Stimulated activated CD8-positive, alpha-beta memory T cell treated with anti-CD3 and anti-CD28 coated beads, Interleukin-7, amount 100 ng/mL, for 1 hour (primary cell): ENCODE results near the gene CACNA1F.

ENCODE experiments used
- DNase-seq, 2 donors: peaks; one replicate each; pipeline ENCODE4 v3.0.0-alpha.2; 2020; ENCODE audit warnings: low read depth in 2 of 2

Gene CACNA1F

GRCh38 chrX:49257846-49258748 is 25.0 kb upstream of the CACNA1F start:
- DNase-seq: no peak

GRCh38 chrX:49257074-49257790 is 24.1 kb upstream of the CACNA1F start:
- no peak for DNase-seq

- no peak for DNase-seq
Measured at GRCh38 chrX:49256268-49256995, 23.3 kb upstream of the CACNA1F start.

DNA sequence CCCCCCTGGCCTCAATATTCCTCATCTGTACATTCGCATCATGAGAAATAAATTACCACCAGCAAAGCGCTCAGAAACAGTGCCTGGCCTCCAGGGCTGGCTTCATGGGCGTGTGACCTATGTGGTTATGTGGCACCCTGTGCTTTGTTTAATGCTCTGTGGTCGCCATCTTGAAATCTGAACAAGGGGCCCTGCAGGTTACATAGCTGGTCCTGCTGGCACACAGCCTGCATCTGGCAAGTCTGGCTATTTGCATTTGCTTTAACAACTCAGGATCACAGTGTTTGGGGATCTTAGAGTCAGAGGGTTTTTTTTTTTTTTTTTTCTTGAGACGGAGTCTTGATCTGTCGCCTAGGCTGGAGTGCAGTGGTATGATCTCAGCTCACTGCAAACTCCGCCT is 21.5 kb upstream of the CACNA1F start:
- no peak for DNase-seq

DNA sequence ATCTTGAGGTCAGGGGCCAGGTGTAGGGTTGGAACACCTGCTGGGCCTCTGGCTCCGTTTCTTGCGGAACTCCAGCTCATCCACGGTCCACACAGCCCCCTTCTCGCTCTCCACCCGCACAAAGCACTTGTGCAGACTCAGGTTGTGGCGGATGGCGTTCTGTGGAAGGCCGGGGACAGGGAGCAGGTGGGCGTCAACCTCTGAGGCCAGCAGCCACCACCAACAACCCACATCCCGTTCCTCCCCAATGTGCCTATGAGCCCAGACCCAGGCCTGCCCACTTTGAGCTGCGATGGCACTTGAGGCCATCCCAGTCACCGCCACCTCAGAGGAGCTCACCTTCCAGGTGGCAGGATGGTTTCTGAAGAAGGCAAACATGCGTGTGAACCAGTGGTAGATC is 18.2 kb upstream of the CACNA1F start:
- no peak for DNase-seq

DNA sequence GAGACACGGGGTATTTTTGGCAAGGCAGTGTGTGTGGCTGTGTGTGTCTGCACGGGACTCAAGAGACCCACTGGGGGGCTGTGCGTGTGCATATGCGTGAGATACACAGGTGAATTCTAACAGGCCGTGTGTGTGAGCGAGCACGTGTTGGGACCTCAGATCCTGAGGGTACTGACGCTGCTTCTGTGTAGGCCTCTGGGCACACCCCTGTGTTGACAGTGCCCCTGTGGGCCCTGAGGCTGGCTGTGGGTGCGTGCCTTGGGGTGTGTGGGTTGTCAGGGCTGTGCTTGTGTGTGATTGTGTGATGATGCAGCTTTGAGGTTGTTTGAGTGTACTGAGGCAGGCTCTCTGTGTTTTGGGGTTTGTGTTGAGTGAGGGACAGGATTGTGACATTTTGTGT is 17.4 kb upstream of the CACNA1F start:
- DNase-seq: no peak

- DNase-seq: no peak
Measured at GRCh38 chrX:49250066-49250465, 16.9 kb upstream of the CACNA1F start.

- no peak for DNase-seq
Measured at GRCh38 chrX:49249616-49250015, 16.5 kb upstream of the CACNA1F start.

- DNase-seq: no peak
Measured at GRCh38 chrX:49249071-49249470, 15.9 kb upstream of the CACNA1F start.

DNA sequence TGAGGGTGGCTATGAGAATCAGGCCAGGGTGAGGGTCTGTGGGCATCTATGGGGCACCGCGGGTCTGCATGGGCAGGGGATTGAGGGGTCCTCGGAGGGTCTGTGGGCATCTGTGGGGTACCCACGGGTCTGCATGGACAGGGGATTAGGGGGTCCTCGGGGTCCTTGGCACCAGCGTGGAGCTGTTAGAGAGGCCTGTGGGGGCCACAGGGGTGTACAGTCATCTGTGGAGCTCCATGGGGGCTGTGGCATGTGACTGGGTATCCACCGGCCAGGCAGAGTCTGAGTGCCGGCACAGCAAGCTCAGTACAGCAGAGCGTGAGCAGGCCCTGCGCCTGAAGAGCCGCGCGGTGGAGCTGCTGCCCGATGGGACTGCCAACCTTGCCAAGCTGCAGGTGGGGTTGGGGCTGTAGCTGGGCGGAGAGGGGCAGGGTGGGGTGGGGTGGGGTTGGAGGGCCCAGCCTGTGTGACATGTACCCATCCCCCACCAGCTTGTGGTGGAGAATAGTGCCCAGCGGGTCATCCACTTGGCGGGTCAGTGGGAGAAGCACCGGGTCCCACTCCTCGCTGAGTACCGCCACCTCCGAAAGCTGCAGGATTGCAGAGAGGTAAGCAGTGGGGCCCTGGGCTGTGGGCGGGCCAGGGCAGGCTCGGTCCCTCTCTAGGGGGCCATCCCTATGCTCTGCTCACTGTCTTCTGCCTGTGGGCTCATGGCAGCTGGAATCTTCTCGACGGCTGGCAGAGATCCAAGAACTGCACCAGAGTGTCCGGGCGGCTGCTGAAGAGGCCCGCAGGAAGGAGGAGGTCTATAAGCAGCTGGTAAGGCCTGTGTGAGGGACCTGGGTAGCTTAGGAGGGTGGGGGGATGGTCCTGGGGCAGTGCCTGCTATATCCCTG is 15.0 kb upstream of the CACNA1F start:
- no peak for DNase-seq

- DNase-seq: no peak
Measured at GRCh38 chrX:49247346-49247745, 14.2 kb upstream of the CACNA1F start.

DNA sequence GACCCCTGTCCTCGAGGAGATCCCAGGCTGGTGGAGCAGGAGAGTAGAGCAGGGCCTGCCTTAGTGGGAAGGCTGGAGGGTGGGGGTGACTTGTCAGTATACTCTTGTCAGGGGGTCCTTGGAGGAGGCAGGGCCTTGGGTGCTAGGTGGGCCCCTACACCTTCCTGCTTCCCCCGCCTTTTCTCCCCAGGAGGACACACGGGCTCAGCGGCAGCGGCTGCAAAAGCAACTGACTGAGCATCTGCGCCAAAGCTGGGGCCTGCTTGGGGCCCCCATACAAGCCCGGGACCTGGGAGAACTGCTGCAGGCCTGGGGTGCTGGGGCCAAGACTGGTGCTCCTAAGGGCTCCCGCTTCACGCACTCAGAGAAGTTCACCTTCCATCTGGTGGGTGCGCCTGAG is 13.4 kb upstream of the CACNA1F start:
- no peak for DNase-seq

DNA sequence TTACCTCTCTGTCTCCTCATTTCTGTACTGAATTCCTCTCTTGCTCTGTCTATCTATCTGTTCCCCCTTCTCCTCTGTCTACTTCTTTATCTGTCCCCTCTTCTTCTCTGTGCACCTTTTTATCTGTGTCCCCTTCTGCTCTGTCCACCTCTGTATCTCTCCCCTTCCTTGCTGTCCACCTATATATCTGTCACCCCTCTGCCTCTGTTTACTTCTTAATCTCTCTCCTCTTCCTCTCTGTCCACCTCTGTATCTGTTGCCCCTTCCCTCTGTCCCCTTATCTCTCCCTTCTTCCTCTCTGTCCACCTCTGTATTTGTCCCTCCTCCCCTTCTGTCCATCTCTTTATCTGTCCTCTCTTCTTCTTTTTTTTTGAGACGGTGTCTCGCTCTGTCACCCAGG is 11.1 kb upstream of the CACNA1F start:
- DNase-seq: no peak

DNA sequence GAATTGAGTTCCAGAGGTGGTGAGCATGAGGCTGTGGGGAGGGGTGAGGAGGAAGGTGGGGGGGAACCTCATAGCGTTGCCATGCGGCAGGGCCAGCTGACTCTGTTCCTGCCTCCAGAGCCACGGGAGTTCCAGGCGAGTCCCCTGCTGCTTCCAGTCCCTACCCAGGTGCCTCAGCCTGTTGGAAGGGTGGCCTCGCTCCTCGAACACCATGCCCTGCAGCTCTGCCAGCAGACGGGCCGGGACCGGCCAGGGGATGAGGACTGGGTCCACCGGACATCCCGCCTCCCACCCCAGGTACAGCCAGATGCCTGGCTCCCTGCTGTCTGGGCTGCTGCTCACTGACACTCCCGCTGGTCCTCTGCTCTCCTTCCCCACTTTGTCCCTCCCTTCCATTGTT is 10.0 kb upstream of the CACNA1F start:
- DNase-seq: no peak

DNA sequence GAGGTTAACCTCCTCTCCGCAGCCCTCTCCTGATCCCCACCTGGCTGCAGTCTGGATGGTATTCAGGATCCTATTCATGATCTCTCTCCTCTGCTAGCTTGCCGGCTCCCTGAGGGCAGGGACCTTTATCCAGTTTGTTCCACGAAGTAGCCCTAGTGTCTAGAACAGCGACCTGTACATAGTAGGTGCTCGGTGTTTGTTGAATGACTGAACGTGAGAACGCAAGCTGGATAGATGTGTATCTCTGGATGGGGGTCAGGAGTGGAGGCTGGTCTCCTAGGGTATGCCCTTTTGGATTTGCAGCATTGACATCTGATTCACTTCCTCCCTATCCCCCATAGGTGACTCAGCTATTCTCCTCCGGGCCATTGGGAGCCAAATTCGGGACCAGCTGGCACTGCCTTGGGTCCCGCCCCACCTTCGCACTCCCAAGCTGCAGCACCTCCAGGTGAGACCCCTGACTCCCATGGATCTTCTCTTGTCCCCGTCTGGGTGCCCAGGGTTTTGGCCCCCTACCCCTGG is 9.5 kb upstream of the CACNA1F start:
- no peak for DNase-seq

DNA sequence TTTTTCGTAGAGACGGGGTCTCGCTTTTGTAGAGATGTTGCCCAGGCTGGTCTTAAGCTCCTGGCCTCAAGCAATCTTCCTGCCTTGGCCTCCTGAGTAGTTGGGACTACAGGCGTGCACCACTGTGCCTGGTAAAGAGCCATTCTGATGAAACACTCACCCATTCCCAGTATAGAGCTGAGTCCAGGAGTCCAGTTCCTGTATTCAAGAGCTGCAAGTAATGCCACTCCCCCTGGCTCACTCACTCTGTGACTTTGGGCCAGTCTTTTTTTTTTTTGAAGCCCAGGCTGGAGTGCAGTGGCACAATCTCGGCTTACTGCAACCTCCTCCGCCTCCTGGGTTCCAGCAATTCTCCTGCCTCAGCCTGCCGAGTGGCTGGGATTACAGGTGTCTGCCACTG is 5.6 kb upstream of the CACNA1F start:
- DNase-seq: no peak

GRCh38 chrX:49237060-49237459 is 3.9 kb upstream of the CACNA1F start:
- DNase-seq: no peak

GRCh38 chrX:49233887-49234555 is 881 bp upstream of the CACNA1F start:
- no peak for DNase-seq

- DNase-seq: no peak
Measured at GRCh38 chrX:49232525-49232924, 615 bp downstream of the CACNA1F start.

DNA sequence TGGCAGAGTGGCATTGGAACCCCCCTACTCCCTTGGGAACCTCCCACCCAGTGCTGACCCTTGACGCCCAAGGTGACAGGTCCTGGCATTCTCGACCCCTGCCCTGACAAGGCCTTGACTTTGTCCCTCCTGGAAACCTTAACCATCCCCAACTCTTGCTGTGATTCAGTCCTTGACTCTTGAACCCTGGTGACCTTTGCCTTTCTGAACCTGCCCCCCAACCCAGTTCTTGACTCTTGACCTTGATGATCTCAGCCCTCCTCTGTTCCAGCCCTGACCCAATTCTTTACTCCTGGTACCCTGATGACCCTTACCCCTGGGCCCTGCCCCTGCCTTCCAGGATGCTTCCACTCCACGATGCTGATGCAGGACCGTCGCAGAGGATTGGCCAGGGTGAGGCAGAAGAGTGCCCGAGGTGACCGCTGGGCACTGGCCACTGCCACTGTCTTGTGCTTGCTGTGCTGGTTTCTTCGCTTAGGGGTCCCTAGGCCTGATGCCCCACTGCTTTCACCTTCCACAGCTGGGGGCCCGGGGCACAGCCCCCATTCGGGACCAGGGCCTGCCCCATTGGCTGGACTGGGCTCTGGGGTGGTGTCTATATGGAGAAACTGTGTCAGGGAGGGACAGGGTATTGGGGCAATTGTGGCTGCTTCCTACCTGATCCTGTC is 1.7 kb downstream of the CACNA1F start:
- no peak for DNase-seq
